NCI-H1436 (cell line): ENCODE measurements around the gene LRRC27.

Source experiments
- DNase-seq: peaks from one replicate; lab custom pipeline; 2025; lab: John Stamatoyannopoulos, UW

The LRRC27 gene

GRCh38 chr10:132427006-132427771 lies 95.2 kb downstream of the LRRC27 start:
- DNase-seq: no peak

- no peak for DNase-seq
Measured at GRCh38 chr10:132427939-132428367, 96.0 kb downstream of the LRRC27 start.

GRCh38 chr10:132428486-132428995 lies 96.5 kb downstream of the LRRC27 start:
- no peak for DNase-seq
